Ecto neural progenitor cell (in vitro differentiated cells): ENCODE measurements around the gene PRAMEF12.
"Not testable (repeated sequence)": the region's sequence is repeated elsewhere in the genome, so short reads cannot be mapped to it uniquely, and the experiment has no call there.

ENCODE experiments used
- DNase-seq: peaks from one replicate; pipeline ENCODE4 v3.0.0-alpha.2; 2018; ENCODE audit warnings: low spot score

Gene PRAMEF12

GRCh38 chr1:12771186-12771585 lies 2.4 kb upstream of the PRAMEF12 start:
- no peak for DNase-seq

- DNase-seq, result no peak
Measured at GRCh38 chr1:12772520-12772919, 1.0 kb upstream of the PRAMEF12 start.

- no peak for DNase-seq
Measured at GRCh38 chr1:12774801-12775345, 1.3 kb downstream of the PRAMEF12 start.

- DNase-seq, result no peak
Measured at GRCh38 chr1:12775443-12775842, 1.9 kb downstream of the PRAMEF12 start.

- DNase-seq, result no peak
Measured at GRCh38 chr1:12776801-12777557, 3.4 kb downstream of the PRAMEF12 start.

GRCh38 chr1:12778061-12778460 lies 4.5 kb downstream of the PRAMEF12 start:
- DNase-seq, result no peak

- DNase-seq, result no peak
Measured at GRCh38 chr1:12778907-12779306, 5.4 kb downstream of the PRAMEF12 start.

GRCh38 chr1:12781488-12781887 lies 8.0 kb downstream of the PRAMEF12 start:
- not testable (repeated sequence) for DNase-seq

- DNase-seq, result not testable (repeated sequence)
Measured at GRCh38 chr1:12783783-12784182, 10.2 kb downstream of the PRAMEF12 start.

GRCh38 chr1:12784729-12785128 lies 11.2 kb downstream of the PRAMEF12 start:
- not testable (repeated sequence) for DNase-seq

GRCh38 chr1:12791097-12791496 lies 17.6 kb downstream of the PRAMEF12 start, which contains the start of gene PRAMEF1:
TSS of gene PRAMEF1 (plus strand) at chr1:12791397. CDS start at chr1:12793228, 1,831 bp downstream.
- not testable (repeated sequence) for DNase-seq

- no peak for DNase-seq
Measured at GRCh38 chr1:12798911-12799310, 25.4 kb downstream of the PRAMEF12 start.

- no peak for DNase-seq
Measured at GRCh38 chr1:12799730-12800129, 26.2 kb downstream of the PRAMEF12 start.

- DNase-seq, result no peak
Measured at GRCh38 chr1:12809933-12810332, 36.4 kb downstream of the PRAMEF12 start.

GRCh38 chr1:12810691-12811408 lies 37.3 kb downstream of the PRAMEF12 start:
- no peak for DNase-seq

- DNase-seq, result no peak
Measured at GRCh38 chr1:12811409-12811784, 37.9 kb downstream of the PRAMEF12 start.

GRCh38 chr1:12819061-12819460 lies 45.5 kb downstream of the PRAMEF12 start:
- not testable (repeated sequence) for DNase-seq
